PC-9 (cell line): ENCODE results near the gene ZNF358. TPM values are rescaled to one million over a fixed set of nuclear protein-coding genes. Genes with fewer than 3 reads are reported as not detected.

Experiments used
- BruUV-seq: library from RNA; stranded (reverse); fragments of 400-500 nt; replicated peaks from 2 replicates; lab custom pipeline; 2021; lab: Mats Ljungman, UMichigan
- CTCF ChIA-PET: fragments of 300-600 bp; sonication (Branson Sonifier 250); formaldehyde crosslinking; loops from one replicate; lab custom pipeline; 2022; ENCODE audit warnings: antibody characterized with exemption; lab: Charles Lee
- POLR2A ChIA-PET: fragments of 300-600 bp; sonication (Branson Sonifier 250); formaldehyde crosslinking; loops from one replicate; lab custom pipeline; 2022; ENCODE audit warnings: antibody characterized with exemption; ENCODE audit not compliant: unreplicated experiment; lab: Charles Lee
- DNase-seq, 2 experiments: peaks; one replicate each; pipeline versions ENCODE4 v3.0.0 to v3.0.0-alpha.2; 2015 to 2022; ENCODE audit warnings: mixed read lengths in 1 of 2
- H2AFZ ChIP-seq: fragments of 200-600 bp; sonication (generic); 2 replicates; pipeline ENCODE4 v1.8.1; 2017; ENCODE audit warnings: antibody characterized with exemption
- H3F3A ChIP-seq: fragments of 200-600 bp; sonication (generic); 2 replicates; pipeline ENCODE4 v1.8.1; 2017; ENCODE audit warnings: antibody characterized with exemption, mild to moderate bottlenecking, low read depth; ENCODE audit not compliant: insufficient read depth
- H3K27ac ChIP-seq: fragments of 200-600 bp; sonication (generic); 2 replicates; pipeline ENCODE4 v1.6.1; 2016; ENCODE audit warnings: mixed run types
- H3K27me3 ChIP-seq: fragments of 200-600 bp; sonication (generic); 2 replicates; pipeline ENCODE4 v1.6.1; 2016; ENCODE audit warnings: low read depth, mixed run types; ENCODE audit not compliant: insufficient read depth
- H3K36me3 ChIP-seq: fragments of 200-600 bp; sonication (generic); 2 replicates; pipeline ENCODE4 v1.6.1; 2016; ENCODE audit warnings: low read depth, mixed run types
- H3K4me1 ChIP-seq: fragments of 200-600 bp; sonication (generic); replicated peaks from 2 replicates; pipeline ENCODE4 v1.6.1; 2016; ENCODE audit warnings: mixed run types; ENCODE audit not compliant: insufficient read depth
- H3K4me2 ChIP-seq: fragments of 200-600 bp; sonication (generic); 2 replicates; pipeline ENCODE4 v1.6.1; 2017; ENCODE audit warnings: mixed run types
- H3K4me3 ChIP-seq: fragments of 200-600 bp; sonication (generic); 2 replicates; pipeline ENCODE4 v1.6.1; 2016; ENCODE audit warnings: mixed run types
- H3K79me2 ChIP-seq: fragments of 200-600 bp; sonication (generic); 2 replicates; pipeline ENCODE4 v1.6.1; 2017; ENCODE audit warnings: low read depth, mixed run types
- H3K9me2 ChIP-seq: fragments of 200-600 bp; sonication (generic); 2 replicates; pipeline ENCODE4 v1.8.1; 2017; ENCODE audit warnings: mild to moderate bottlenecking; ENCODE audit not compliant: insufficient read depth
- H3K9me3 ChIP-seq: fragments of 200-600 bp; sonication (generic); 2 replicates; pipeline ENCODE4 v1.8.1; 2016; ENCODE audit warnings: low read depth; ENCODE audit not compliant: insufficient read depth
- H4K20me1 ChIP-seq: fragments of 200-600 bp; sonication (generic); 2 replicates; pipeline ENCODE4 v1.8.1; 2017; ENCODE audit not compliant: insufficient read depth
- EZH2 ChIP-seq: fragments of 200-600 bp; sonication (generic); IDR thresholded peaks from 2 replicates; pipeline ENCODE4 v1.8.0; 2017; ENCODE audit warnings: antibody characterized with exemption, low read depth
- intact Hi-C: fragments of 100-400 bp; cut with micrococcal nuclease; formaldehyde crosslinking; loops from one replicate; pipeline ENCODE4 v1.10.0; 2022; ENCODE audit not compliant: unreplicated experiment
- total RNA-seq: library from RNA; stranded (reverse); gene quantifications from 2 replicates; pipeline ENCODE4 v1.2.3, GENCODE V29; 2021
- TF ChIP-seq, protein P1 (sequence below): fragments of 200-600 bp; sonication (generic); conservative IDR thresholded peaks from 2 replicates; pipeline ENCODE4 v1.6.1; 2017; ENCODE audit warnings: mixed run types, antibody characterized with exemption, mild to moderate bottlenecking, moderate library complexity

Gene ZNF358
- total RNA-seq, 1 experiment from 2014 or later, result 60.7 TPM

DNA sequence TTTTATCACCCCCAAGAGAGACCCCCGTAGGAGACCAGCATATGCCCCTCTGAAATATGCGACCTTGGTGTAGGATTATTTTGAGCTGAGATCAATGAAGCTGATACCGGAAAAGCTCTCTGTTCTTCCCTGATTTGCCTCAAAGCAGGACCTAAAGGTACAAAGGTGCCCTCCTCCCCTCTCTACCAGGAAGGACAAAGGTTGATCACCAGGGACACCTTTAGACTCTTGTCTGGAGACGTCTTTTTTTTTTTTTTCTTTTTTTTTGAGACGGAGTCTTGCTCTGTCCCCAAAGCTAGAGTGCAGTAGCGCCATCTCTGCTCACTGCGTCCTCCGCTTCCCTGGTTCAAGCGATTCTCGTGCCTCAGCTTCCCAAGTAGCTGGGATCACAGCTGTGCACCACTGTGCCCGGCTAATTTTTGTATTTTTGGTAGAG lies 26.3 kb upstream of the ZNF358 start:
- no peak overlapping the region for H2AFZ ChIP-seq
- H3K36me3 ChIP-seq, result no peaks in the 10 kb centered on the region
- intact Hi-C loops, result no loop called here
- no peaks in the 10 kb centered on the region for H3K9me2 ChIP-seq
- H3K27me3 ChIP-seq, result no peaks in the 10 kb centered on the region
- no peak for TF ChIP-seq EZH2
- TF ChIP-seq, protein P1, sequence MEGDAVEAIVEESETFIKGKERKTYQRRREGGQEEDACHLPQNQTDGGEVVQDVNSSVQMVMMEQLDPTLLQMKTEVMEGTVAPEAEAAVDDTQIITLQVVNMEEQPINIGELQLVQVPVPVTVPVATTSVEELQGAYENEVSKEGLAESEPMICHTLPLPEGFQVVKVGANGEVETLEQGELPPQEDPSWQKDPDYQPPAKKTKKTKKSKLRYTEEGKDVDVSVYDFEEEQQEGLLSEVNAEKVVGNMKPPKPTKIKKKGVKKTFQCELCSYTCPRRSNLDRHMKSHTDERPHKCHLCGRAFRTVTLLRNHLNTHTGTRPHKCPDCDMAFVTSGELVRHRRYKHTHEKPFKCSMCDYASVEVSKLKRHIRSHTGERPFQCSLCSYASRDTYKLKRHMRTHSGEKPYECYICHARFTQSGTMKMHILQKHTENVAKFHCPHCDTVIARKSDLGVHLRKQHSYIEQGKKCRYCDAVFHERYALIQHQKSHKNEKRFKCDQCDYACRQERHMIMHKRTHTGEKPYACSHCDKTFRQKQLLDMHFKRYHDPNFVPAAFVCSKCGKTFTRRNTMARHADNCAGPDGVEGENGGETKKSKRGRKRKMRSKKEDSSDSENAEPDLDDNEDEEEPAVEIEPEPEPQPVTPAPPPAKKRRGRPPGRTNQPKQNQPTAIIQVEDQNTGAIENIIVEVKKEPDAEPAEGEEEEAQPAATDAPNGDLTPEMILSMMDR, result no peak
- H3K4me2 ChIP-seq, result peak overlapping the region; percentile 95
- no peak overlapping the region for H3K4me3 ChIP-seq
- CTCF ChIA-PET, result no interaction called here
- POLR2A ChIA-PET, result no interaction called here
- H3K9me3 ChIP-seq, result no peaks in the 10 kb centered on the region
- H3K4me1 ChIP-seq, result peaks cover 39% of the 10 kb centered on the region
- no TSS peak for BruUV-seq
- H3F3A ChIP-seq, result peaks cover 33% of the 10 kb centered on the region
- H3K79me2 ChIP-seq, result peaks cover 7% of the 10 kb centered on the region
- no peak overlapping the region for H3K27ac ChIP-seq
- no peaks in the 10 kb centered on the region for H4K20me1 ChIP-seq
- DNase-seq, result no peak

DNA sequence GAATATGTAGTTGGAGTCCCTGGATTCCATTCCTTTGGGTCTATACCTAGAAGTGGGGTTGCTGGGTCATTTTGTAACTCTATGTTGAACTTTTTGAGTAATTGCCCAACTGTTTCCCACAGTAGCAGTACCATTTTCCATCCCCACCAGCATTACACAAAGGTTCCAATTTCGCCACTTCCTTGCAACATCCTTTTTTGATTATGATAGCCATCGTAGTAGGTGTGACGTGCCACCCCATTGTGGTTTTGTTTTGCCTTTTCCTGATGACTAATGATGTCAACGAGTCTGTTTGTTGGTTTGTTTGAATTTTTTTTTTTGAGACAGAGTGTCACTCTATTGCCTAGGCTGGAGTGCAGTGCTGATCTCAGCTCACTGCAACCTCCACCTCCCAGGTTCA lies 23.8 kb upstream of the ZNF358 start:
- Histone ChIP-seq H3K9me2 (no peaks in the 10 kb centered on the region), H3K27me3 (no peaks in the 10 kb centered on the region), H3K36me3 (no peaks in the 10 kb centered on the region), H3F3A (peaks cover 33% of the 10 kb centered on the region), H4K20me1 (no peaks in the 10 kb centered on the region), H3K27ac (peak overlapping the region; percentile 80), H3K4me3 (peak overlapping the region; percentile 21; the same call in 1 of the 2 replicates), H3K9me3 (no peaks in the 10 kb centered on the region), H3K4me1 (peaks cover 39% of the 10 kb centered on the region), H3K4me2 (peak overlapping the region; percentile 54), H3K79me2 (peaks cover 7% of the 10 kb centered on the region), H2AFZ (peak overlapping the region; percentile 40; the same call in 1 of the 2 replicates)
- no TSS peak for BruUV-seq
- ChIA-PET CTCF (no interaction called here), POLR2A (interaction anchor here (0.7 kb wide), 2 partner anchors 8 to 307 kb away, joined by 3 to 5 read pairs; no protein-coding TSS in a partner anchor)
- intact Hi-C loops, result no loop called here
- DNase-seq, result peak; percentile 45 to 92
- TF ChIP-seq, protein P1, result no peak
- no peak for TF ChIP-seq EZH2

DNA sequence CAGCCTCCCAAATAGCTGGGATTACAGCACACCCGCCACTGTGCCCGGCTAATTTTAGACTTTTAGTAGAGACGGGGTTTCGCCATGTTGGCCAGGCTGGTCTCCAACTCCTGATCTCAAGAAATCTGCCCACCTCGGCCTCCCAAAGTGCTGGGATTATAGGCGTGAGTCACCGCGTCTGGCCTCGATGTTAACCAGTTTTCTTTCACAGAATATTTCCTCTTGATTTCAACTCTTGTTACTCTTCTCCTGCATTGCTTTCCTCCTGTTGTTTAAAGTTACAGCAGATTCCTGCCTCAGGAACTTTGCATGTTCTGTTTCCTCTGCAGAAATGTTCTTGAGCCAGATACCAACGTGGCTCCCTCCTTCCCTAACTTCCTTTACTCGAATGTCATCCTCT lies 23.3 kb upstream of the ZNF358 start:
- peak in 1 of 2 experiments; percentile 66 for DNase-seq
- POLR2A ChIA-PET, result interaction anchor here (0.7 kb wide), 2 partner anchors 8 to 307 kb away, joined by 3 to 5 read pairs; no protein-coding TSS in a partner anchor
- Histone ChIP-seq H3K27ac (peak overlapping the region; percentile 80), H4K20me1 (no peaks in the 10 kb centered on the region), H3K4me2 (peak overlapping the region; percentile 54), H3K79me2 (peaks cover 7% of the 10 kb centered on the region), H3K4me3 (peak overlapping the region; percentile 21; the same call in 1 of the 2 replicates), H2AFZ (peak overlapping the region; percentile 40; the same call in 1 of the 2 replicates), H3K36me3 (no peaks in the 10 kb centered on the region), H3K27me3 (no peaks in the 10 kb centered on the region), H3K9me3 (no peaks in the 10 kb centered on the region), H3F3A (peaks cover 31% of the 10 kb centered on the region), H3K4me1 (peaks cover 39% of the 10 kb centered on the region), H3K9me2 (no peaks in the 10 kb centered on the region)
- CTCF ChIA-PET, result no interaction called here
- BruUV-seq, result no TSS peak
- TF ChIP-seq, protein P1, result no peak
- TF ChIP-seq EZH2, result no peak
- intact Hi-C loops, result no loop called here
